ENCODE measurements around the gene TNFRSF17.
"Not testable (repeated sequence)": the region's sequence is repeated elsewhere in the genome, so short reads cannot be mapped to it uniquely, and the experiment has no call there.

Gene TNFRSF17

DNA sequence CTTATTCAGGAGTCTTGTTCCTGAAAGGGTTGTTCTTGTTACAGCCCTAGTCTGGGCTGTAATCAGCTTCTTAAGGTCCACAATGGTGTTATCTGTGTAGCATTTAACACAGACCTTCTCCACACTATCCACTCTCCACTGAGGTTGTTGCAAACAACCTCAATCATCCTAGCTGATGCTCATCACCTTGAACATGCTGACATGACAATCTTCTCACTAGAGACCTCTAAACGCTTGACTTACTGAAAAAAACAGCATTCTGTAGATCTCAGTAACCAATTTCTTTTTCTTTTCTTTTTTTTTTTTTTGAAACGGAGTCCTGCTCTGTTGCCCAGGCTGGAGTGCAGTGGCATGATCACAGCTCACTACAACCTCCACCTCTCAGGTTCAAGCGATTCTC, 3.6 kb downstream of the TNFRSF17 start:
- no peaks in the 10 kb centered on the region for H3K9me3 ChIP-seq (ENCODE audit: control insufficient read depth in 2 of 2, low read length in 2 of 2)
- H3K36me3 ChIP-seq (ENCODE audit: control insufficient read depth in 2 of 2, insufficient read depth in 2 of 2, low read length in 2 of 2): no peaks in the 10 kb centered on the region
- no peak overlapping the region for H3K9ac ChIP-seq (ENCODE audit: low read depth in 1 of 2, low read length in 2 of 2)

DNA sequence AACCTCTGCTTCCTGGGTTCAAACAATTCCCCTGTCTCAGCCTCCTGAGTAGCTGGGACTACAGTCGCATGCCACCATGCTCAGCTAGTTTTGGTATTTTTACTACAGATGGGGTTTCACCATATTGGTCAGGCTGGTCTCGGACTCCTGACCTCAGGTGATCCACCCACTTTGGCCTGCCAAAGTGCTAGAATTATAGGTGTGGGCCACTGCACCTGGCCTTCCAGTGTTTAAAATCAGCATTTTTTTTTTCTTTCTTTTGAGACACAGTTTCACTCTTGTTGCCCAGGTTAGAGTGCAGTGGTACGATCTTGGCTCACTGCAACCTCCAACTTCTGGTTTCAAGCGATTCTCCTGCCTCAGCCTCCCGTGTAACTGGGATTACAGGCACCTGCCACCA, 5.3 kb downstream of the TNFRSF17 start:
- not testable (repeated sequence) for H3K4me3 ChIP-seq (ENCODE audit: low read length in 2 of 2); H3K9ac ChIP-seq (ENCODE audit: low read depth in 1 of 2, low read length in 2 of 2); H3K4me1 ChIP-seq (ENCODE audit: control insufficient read depth in 2 of 2, insufficient read depth in 2 of 2, low read length in 2 of 2); H3K27ac ChIP-seq (ENCODE audit: low read depth in 2 of 2, low read length in 2 of 2); H3K36me3 ChIP-seq (ENCODE audit: control insufficient read depth in 2 of 2, insufficient read depth in 2 of 2, low read length in 2 of 2); H3K27me3 ChIP-seq (ENCODE audit: control insufficient read depth in 2 of 2, insufficient read depth in 2 of 2, low read length in 2 of 2); H3K9me3 ChIP-seq (ENCODE audit: control insufficient read depth in 2 of 2, low read length in 2 of 2)

More for the DNA sequence above, 3.6 kb downstream of the TNFRSF17 start:
- Histone ChIP-seq H3K27ac (ENCODE audit: low read depth in 2 of 2, low read length in 2 of 2) (no peak overlapping the region), H3K4me3 (ENCODE audit: low read length in 2 of 2) (no peak overlapping the region), H3K27me3 (ENCODE audit: control insufficient read depth in 2 of 2, insufficient read depth in 2 of 2, low read length in 2 of 2) (no peaks in the 10 kb centered on the region), H3K4me1 (ENCODE audit: control insufficient read depth in 2 of 2, insufficient read depth in 2 of 2, low read length in 2 of 2) (peaks cover 0 to 3% of the 10 kb centered on the region in 2 donors)

GRCh38 chr16:11972128-11972527, 7.1 kb downstream of the TNFRSF17 start:
- no peaks in the 10 kb centered on the region for H3K27me3 ChIP-seq (ENCODE audit: control insufficient read depth in 2 of 2, insufficient read depth in 2 of 2, low read length in 2 of 2)

DNA sequence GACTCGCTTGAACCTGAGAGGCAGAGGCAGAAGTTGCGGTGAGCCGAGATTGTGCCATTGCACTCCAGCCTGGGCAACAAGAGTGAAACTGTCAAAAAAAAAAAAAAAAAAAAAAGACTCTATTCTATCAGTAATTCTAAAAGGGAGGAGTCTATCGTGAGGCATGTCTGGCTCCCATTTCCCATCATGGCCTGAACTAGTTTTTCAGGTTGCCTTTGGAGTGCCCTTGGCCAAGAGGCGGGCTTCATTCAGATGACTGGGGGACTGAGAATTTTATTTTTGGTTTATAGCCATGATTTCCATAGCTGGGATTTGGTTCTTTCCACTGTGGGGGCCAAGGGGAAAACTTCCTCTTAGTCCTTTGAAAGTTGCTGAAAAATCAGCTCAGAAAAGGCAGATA, 8.1 kb downstream of the TNFRSF17 start:
- Histone ChIP-seq H3K9me3 (ENCODE audit: control insufficient read depth in 2 of 2, low read length in 2 of 2) (no peaks in the 10 kb centered on the region), H3K9ac (ENCODE audit: low read depth in 1 of 2, low read length in 2 of 2) (no peak overlapping the region), H3K4me3 (ENCODE audit: low read length in 2 of 2) (no peak overlapping the region), H3K27me3 (ENCODE audit: control insufficient read depth in 2 of 2, insufficient read depth in 2 of 2, low read length in 2 of 2) (no peaks in the 10 kb centered on the region), H3K27ac (ENCODE audit: low read depth in 2 of 2, low read length in 2 of 2) (no peak overlapping the region), H3K4me1 (ENCODE audit: control insufficient read depth in 2 of 2, insufficient read depth in 2 of 2, low read length in 2 of 2) (peaks cover 12 to 13% of the 10 kb centered on the region in 2 donors), H3K36me3 (ENCODE audit: control insufficient read depth in 2 of 2, insufficient read depth in 2 of 2, low read length in 2 of 2) (no peaks in the 10 kb centered on the region)

More at GRCh38 chr16:11972128-11972527, 7.1 kb downstream of the TNFRSF17 start:
- Histone ChIP-seq H3K4me1 (ENCODE audit: control insufficient read depth in 2 of 2, insufficient read depth in 2 of 2, low read length in 2 of 2) (peaks cover 7% of the 10 kb centered on the region in 2 donors), H3K9ac (ENCODE audit: low read depth in 1 of 2, low read length in 2 of 2) (no peak overlapping the region), H3K36me3 (ENCODE audit: control insufficient read depth in 2 of 2, insufficient read depth in 2 of 2, low read length in 2 of 2) (no peaks in the 10 kb centered on the region), H3K27ac (ENCODE audit: low read depth in 2 of 2, low read length in 2 of 2) (no peak overlapping the region), H3K4me3 (ENCODE audit: low read length in 2 of 2) (no peak overlapping the region), H3K9me3 (ENCODE audit: control insufficient read depth in 2 of 2, low read length in 2 of 2) (no peaks in the 10 kb centered on the region)

- Histone ChIP-seq H3K9ac (ENCODE audit: low read depth in 1 of 2, low read length in 2 of 2) (peak overlapping the region; percentile 76 to 89), H3K9me3 (ENCODE audit: control insufficient read depth in 2 of 2, low read length in 2 of 2) (no peaks in the 10 kb centered on the region), H3K27ac (ENCODE audit: low read depth in 2 of 2, low read length in 2 of 2) (peak overlapping the region; percentile 64 to 65), H3K4me1 (ENCODE audit: control insufficient read depth in 2 of 2, insufficient read depth in 2 of 2, low read length in 2 of 2) (peaks cover 12 to 13% of the 10 kb centered on the region in 2 donors), H3K36me3 (ENCODE audit: control insufficient read depth in 2 of 2, insufficient read depth in 2 of 2, low read length in 2 of 2) (no peaks in the 10 kb centered on the region), H3K27me3 (ENCODE audit: control insufficient read depth in 2 of 2, insufficient read depth in 2 of 2, low read length in 2 of 2) (no peaks in the 10 kb centered on the region), H3K4me3 (ENCODE audit: low read length in 2 of 2) (peak overlapping the region; percentile 83 to 84)
Observed at GRCh38 chr16:11976850-11977375, 11.9 kb downstream of the TNFRSF17 start.

DNA sequence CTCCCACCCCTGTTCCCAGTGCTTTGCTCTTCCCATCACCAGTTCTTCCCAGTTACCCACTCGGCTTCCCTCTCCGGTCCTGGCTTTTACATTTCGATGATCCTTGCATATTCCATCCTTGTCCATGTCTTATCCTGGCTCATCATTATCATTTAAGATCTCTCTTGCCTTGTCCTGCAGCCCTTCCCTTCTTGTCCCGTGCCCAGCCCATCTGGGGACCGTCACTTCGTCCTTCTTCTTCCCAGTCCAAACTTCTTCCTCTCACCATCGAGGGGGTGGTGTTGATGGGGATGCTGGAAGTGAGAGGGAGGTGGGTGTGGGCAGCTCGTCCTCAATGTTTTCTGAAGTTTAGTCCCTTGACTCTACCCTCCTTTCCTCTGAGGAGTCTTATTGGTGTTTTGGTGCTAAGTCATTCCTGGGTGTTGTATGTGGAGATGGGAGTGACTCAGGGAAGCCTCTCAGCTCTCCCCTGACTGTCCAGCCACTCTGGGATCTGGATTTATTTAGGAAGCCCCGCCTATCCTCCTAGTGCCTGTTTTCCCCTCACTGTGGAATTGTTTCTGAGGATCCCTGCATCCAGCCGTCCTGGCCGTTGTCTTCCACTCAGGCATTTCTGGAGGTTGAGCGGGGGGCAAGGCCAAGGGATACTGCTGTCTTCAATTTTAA, 12.5 kb downstream of the TNFRSF17 start:
- Histone ChIP-seq H3K9me3 (ENCODE audit: control insufficient read depth in 2 of 2, low read length in 2 of 2) (no peaks in the 10 kb centered on the region), H3K4me1 (ENCODE audit: control insufficient read depth in 2 of 2, insufficient read depth in 2 of 2, low read length in 2 of 2) (peaks cover 10 to 12% of the 10 kb centered on the region in 2 donors), H3K27ac (ENCODE audit: low read depth in 2 of 2, low read length in 2 of 2) (peak overlapping the region; percentile 64 to 65)

DNA sequence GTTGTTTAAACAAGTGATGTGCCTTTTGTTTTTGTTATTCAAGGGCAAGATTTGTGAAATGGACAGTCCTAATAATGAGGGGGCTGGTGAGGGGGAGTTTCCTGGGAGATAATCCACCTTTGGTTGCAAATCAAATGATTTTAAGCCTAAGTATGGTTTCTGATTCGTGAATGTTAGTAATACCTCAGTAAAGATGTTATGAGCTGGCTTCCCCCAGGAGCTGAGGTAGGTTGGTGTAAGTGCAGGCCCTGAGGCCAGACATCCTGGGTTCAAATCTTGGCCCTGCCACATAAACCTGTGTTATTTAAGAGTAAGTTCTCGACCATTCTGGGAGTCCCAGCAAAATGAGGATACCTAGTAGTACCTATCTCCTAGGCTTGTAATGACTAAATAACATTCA, 13.1 kb downstream of the TNFRSF17 start:
- Histone ChIP-seq H3K9ac (ENCODE audit: low read depth in 1 of 2, low read length in 2 of 2) (no peak overlapping the region), H3K4me3 (ENCODE audit: low read length in 2 of 2) (peak overlapping the region in 1 of 2 donors; percentile 83), H3K27ac (ENCODE audit: low read depth in 2 of 2, low read length in 2 of 2) (no peak overlapping the region), H3K9me3 (ENCODE audit: control insufficient read depth in 2 of 2, low read length in 2 of 2) (no peaks in the 10 kb centered on the region), H3K4me1 (ENCODE audit: control insufficient read depth in 2 of 2, insufficient read depth in 2 of 2, low read length in 2 of 2) (peaks cover 10 to 12% of the 10 kb centered on the region in 2 donors), H3K27me3 (ENCODE audit: control insufficient read depth in 2 of 2, insufficient read depth in 2 of 2, low read length in 2 of 2) (no peaks in the 10 kb centered on the region), H3K36me3 (ENCODE audit: control insufficient read depth in 2 of 2, insufficient read depth in 2 of 2, low read length in 2 of 2) (no peaks in the 10 kb centered on the region)

More for the DNA sequence above, 12.5 kb downstream of the TNFRSF17 start:
- H3K27me3 ChIP-seq (ENCODE audit: control insufficient read depth in 2 of 2, insufficient read depth in 2 of 2, low read length in 2 of 2): no peaks in the 10 kb centered on the region
- peak overlapping the region; percentile 83 to 84 for H3K4me3 ChIP-seq (ENCODE audit: low read length in 2 of 2)
- H3K9ac ChIP-seq (ENCODE audit: low read depth in 1 of 2, low read length in 2 of 2): peak overlapping the region; percentile 76 to 89
- H3K36me3 ChIP-seq (ENCODE audit: control insufficient read depth in 2 of 2, insufficient read depth in 2 of 2, low read length in 2 of 2): no peaks in the 10 kb centered on the region

DNA sequence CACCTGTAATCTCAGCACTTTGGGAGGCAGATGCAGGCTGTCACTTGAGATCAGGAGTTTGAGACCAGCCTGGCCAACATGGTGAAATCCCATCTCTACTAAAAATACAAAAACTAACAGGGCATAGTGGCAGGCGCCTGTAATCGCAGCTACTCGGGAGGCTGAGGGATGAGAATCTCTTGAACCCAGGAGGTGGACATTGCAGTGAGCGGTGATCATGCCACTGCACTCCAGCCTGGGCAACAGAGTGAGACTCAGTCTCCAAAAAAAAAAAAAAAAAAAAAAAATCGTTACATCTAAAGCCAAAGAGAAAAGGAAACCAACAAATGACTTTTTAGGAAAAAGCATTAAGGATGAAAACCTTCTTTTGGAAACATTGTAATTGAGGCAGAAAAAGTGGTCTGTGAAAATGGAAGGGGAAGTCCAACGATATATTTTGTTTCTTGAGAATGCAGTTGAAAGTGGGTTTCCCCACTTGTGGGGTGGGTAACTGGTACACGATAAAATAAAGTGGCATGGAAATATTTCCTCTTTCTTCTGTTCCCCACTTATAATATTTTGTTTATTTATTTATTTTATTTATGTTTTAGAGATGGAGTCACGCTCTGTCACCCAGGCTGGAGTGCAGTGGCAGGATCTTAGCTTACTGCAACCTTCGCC, 14.1 kb downstream of the TNFRSF17 start:
- Histone ChIP-seq H3K9me3 (ENCODE audit: control insufficient read depth in 2 of 2, low read length in 2 of 2) (no peaks in the 10 kb centered on the region), H3K9ac (ENCODE audit: low read depth in 1 of 2, low read length in 2 of 2) (no peak overlapping the region), H3K4me1 (ENCODE audit: control insufficient read depth in 2 of 2, insufficient read depth in 2 of 2, low read length in 2 of 2) (peaks cover 10 to 12% of the 10 kb centered on the region in 2 donors), H3K36me3 (ENCODE audit: control insufficient read depth in 2 of 2, insufficient read depth in 2 of 2, low read length in 2 of 2) (no peaks in the 10 kb centered on the region), H3K4me3 (ENCODE audit: low read length in 2 of 2) (no peak overlapping the region), H3K27ac (ENCODE audit: low read depth in 2 of 2, low read length in 2 of 2) (no peak overlapping the region), H3K27me3 (ENCODE audit: control insufficient read depth in 2 of 2, insufficient read depth in 2 of 2, low read length in 2 of 2) (no peaks in the 10 kb centered on the region)

- no peaks in the 10 kb centered on the region for H3K27me3 ChIP-seq (ENCODE audit: control insufficient read depth in 2 of 2, insufficient read depth in 2 of 2, low read length in 2 of 2)
- H3K9me3 ChIP-seq (ENCODE audit: control insufficient read depth in 2 of 2, low read length in 2 of 2): no peaks in the 10 kb centered on the region
- H3K27ac ChIP-seq (ENCODE audit: low read depth in 2 of 2, low read length in 2 of 2): no peak overlapping the region
- H3K4me3 ChIP-seq (ENCODE audit: low read length in 2 of 2): no peak overlapping the region
- no peak overlapping the region for H3K9ac ChIP-seq (ENCODE audit: low read depth in 1 of 2, low read length in 2 of 2)
- H3K36me3 ChIP-seq (ENCODE audit: control insufficient read depth in 2 of 2, insufficient read depth in 2 of 2, low read length in 2 of 2): no peaks in the 10 kb centered on the region
- peaks cover 10 to 12% of the 10 kb centered on the region in 2 donors for H3K4me1 ChIP-seq (ENCODE audit: control insufficient read depth in 2 of 2, insufficient read depth in 2 of 2, low read length in 2 of 2)
Observed at GRCh38 chr16:11980136-11980844, 15.3 kb downstream of the TNFRSF17 start.

DNA sequence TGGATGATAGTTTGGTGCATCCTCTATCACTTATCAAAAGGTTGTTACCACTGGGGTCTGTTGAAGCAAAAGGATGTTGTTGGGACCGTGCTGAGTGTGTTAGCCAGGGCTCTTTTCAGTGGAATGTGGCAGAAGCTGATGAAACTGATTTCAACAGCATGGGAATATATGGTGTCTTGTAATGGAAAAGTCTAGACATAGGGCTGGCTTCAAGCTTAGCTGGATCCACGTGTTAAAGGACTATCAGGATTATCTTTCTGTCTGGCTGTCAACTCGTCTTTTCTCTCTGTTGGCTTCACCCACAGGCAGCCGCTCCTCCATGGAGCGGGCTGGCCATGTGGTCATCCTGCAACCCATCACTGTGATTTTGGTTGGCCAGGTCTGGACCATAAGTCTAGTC, 20.2 kb downstream of the TNFRSF17 start:
- H3K27ac ChIP-seq (ENCODE audit: low read depth in 2 of 2, low read length in 2 of 2): no peak overlapping the region
- no peaks in the 10 kb centered on the region for H3K9me3 ChIP-seq (ENCODE audit: control insufficient read depth in 2 of 2, low read length in 2 of 2)
- no peaks in the 10 kb centered on the region for H3K27me3 ChIP-seq (ENCODE audit: control insufficient read depth in 2 of 2, insufficient read depth in 2 of 2, low read length in 2 of 2)
- H3K4me1 ChIP-seq (ENCODE audit: control insufficient read depth in 2 of 2, insufficient read depth in 2 of 2, low read length in 2 of 2): no peaks in the 10 kb centered on the region
- no peaks in the 10 kb centered on the region for H3K36me3 ChIP-seq (ENCODE audit: control insufficient read depth in 2 of 2, insufficient read depth in 2 of 2, low read length in 2 of 2)
- H3K9ac ChIP-seq (ENCODE audit: low read depth in 1 of 2, low read length in 2 of 2): no peak overlapping the region
- H3K4me3 ChIP-seq (ENCODE audit: low read length in 2 of 2): no peak overlapping the region

Data from mucosa of rectum (tissue), 2 donors.